Measurements from ENCODE around the gene KCNMA1.

The KCNMA1 gene

DNA sequence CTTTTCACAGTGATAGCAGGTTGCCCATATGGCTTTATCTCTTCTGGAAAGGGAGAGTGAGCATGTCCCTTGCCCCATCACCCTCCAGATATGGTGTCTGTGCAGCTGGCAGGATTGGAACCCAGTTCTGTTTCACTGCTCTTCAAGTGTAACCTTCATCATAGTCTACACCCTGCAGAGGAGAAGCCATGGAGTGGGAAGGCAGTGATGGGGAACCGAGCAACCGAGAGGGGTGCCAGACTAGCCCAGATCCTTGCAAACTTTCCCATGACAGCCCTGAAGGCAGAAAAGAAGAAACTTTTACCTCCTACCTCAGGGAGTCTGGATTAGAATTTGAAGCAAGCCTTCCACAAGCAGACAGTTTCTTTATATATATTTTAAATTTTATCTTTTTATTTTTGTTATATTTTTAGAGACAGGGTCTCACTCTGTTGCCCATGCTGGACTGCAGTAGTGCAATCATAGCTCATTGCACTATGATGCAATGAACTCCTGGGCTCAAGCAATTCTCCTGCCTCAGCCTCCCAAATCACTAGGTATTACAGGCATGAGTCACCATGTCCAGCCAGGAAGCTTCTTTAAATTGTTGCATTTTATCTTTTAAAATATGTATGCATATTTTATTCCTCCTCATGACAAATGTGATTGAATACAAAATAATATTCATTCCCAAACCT, 133.3 kb downstream of the KCNMA1 start:
- no peak for DNase-seq

DNA sequence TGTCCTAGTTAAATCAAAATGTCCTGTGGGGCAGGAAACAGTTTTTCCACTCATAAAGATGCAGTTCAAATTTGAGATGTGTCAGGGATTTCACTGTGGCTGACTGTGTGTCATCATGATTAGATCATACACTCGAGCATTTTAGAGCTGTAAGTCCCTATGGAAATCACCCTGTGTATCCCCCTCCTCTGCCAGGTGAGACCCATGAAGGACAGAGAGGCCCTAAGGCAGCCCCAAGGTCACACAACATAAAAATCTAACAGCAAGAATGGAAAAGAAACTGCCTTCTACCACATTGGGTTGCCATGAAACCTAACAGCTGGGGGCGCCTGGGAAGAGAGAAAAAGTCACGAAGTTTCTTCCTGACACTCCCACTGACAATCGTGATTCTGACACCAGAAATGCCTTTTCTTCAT, 135.8 kb downstream of the KCNMA1 start:
- DNase-seq, result no peak

DNA sequence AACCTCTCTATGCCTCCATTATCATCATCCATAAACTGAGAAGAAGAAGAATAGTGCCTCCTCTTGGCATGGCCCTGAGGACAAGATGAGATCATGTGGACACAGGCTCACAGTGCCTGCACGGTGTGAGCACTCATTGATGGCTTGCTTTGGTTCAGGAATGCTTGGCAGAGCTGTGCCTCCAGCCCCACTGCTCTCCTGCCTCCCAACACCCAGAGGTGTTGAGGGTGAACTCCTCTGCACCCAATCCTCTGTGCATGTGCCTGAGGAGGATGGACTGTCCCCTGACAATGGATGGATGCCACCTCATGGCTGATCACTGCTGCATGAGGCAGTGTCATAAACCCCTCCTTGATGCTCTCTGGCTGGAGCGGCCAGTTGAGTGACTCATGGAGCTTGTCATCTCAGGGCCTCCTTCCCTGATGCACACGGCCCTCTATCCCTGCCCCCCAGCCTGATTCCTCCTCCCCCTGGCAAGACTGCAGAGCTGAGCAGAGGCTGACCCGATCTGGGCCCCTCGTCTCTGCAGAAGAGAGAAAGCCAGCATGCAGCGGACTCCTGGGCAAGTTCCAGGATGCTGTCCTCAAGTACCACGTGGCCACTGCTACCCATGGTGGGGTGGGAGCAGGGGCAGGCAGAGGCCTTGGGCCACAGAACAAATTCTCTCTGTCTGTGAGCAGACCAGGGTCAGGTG, 136.3 kb downstream of the KCNMA1 start:
- DNase-seq, result no peak

DNA sequence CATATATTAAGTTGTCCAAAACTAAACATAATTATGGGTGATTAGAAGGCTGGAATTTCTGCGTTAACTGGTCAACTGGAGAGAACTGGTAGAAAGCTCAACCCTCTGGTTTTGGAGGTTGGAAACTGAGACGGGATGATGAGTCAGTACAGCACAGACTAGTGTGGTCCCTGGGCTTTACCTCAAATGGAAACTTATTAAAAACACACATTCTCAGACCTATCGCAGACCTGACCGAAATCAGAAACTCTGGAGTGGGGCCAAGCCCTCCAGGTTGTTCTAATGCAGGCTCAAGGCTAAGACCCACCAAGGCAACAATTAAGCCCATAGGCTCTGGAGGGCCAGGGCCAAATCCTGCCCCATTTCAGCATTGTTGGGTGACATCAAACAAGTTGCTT, 136.9 kb downstream of the KCNMA1 start:
- DNase-seq, result no peak

DNA sequence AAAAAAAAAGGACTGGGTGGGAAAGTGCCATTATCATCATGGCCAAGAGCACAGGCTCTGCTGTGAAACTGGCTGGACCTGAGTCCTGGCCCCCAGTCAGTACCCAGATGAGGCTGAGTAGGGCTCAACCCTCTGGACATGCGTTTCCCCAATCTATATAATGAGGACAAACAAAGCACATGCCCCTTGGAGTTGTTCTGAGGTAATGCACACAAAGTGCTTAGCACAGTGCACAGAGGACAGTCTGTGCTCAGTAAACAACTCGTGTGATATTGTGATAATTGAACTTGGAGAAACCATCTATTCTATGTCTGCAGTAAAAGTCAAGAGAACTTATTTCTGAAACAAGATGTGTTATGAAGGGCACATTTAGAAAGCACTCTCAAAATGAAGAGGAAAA, 138.8 kb downstream of the KCNMA1 start:
- no peak for DNase-seq

DNA sequence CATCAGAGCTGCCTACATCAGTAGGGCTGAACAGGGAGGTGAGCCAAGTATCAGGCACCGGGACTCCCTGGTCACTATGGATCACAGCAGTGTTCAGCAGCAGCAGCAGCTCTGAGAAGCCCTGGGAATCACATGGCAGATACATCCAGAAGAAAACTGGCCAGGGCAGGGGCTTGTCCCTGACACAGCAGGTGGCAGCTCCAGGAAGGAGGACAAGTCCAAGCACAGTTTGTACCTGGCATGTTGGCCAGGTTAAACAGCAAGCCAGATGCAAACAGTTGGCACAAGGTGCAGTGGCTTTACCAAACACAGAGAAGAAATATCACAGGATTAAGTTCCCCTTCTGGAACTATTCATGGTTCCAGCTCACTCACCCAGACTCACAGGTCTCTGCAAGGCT, 139.4 kb downstream of the KCNMA1 start:
- DNase-seq, result no peak

DNA sequence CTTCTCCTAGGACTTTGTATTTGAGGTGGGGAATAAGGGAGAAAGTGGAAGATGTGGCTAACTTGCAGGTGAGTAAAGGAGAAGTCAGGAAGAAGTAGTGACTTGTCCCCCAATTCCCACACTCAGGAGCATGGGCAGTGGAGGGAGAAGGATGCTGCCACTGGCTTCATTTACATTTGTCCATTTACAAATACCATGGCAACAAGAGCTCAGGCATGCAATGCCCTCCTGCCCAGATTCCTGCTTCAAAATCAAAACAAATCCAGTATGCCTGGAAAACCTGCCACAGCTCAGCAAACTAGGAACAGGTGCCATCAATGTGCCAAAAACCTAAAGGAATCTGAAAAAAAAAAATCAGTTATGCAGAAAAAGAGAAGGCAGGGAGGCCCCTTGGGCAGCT, 139.9 kb downstream of the KCNMA1 start:
- DNase-seq, result no peak

DNA sequence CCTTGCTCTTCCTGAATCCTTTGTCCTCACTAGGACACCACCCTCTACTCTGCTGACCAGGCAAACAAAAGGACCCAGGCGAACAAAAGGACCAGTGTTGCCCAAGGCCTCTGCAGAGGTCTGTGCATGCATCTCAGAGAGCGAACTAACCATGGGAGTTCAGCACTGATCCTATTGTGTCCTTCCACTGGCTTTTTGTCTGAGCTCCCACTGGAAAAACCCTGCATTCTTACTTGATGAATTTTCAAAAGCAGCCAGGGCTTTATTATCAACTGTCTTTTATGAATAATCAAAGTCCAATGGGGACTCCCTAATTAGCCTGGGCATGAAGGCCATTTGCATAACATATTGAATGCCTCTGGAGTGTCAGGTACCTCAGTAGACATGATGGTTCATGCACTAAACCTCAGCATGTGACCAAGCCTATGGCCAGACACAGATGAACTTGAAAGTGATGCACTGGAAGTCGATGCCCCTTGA, 140.6 kb downstream of the KCNMA1 start:
- no peak for DNase-seq

DNA sequence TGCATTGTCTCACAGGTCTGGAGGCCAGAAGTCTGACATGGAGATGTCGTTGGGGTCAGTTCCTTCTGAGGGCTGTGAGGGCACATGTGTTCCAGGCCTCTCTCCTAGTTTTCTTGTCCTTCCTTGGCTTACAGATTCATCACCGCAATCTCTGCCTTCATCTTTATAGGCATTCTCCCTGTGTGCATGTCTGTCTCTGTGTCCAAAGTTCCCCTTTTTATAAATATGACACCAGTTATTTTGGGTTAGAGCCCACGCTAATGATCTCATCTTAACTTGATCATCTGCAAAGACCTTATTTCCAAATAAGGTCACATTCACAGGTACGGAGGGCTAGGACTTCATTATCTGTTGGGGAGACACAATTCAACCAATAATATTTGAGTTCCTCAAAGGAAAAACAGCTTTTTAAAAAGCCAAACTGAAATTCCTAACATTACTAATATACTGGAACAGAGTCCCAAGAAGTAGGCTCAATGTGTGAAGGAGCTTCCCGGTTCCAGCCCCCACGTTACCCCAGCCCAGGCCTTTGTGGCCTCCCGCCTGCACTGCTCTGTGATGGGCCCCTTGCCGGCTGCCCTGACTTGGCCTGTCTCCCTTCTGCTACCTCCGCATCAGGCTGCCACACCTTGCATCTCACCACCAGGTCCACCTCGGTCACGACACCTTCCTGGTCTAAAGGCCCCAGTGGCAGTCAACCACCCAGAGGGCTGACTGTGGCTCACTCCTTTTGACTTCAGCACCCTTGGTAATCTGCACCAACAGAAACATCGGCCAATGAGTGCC, 142.7 kb downstream of the KCNMA1 start:
- DNase-seq, result no peak

DNA sequence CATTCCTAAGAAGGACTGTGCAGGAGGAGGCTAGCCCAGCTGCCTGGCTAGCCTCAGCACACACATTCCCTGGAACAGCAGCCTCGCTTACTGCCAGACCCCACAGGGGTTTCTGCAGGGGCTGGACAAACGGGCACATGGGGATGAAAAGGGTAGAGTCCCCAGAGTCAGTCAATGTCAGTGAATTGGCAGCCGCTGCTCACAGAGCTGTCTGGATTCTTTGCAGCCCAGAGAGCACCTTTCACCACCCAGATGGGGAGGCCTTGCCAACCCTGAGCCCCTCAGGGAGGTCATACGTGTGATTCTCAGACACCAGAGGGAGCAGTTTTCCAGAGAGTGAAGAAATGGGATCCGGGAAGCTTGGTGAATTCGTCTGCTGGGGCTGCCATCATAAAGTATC, 143.3 kb downstream of the KCNMA1 start:
- no peak for DNase-seq

DNA sequence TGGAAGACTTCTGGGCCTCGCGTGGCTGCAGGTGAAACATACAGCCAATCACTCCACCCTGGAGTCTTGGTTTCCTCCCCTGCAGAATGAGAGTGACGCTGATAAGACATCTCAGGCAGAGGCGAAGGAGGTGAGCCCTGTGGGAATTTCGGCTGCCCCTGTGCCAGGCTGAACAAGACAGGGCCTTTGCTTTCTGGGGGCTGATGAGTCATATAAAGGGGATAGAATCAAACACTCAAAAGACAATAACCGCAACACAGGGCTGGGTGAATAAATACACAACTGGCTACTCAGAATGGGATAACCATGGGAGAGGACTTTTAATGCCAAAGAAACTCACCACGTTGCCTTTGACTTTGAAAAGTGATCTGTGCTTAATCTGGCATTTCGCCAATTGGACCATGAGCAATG, 143.8 kb downstream of the KCNMA1 start:
- no peak for DNase-seq

DNA sequence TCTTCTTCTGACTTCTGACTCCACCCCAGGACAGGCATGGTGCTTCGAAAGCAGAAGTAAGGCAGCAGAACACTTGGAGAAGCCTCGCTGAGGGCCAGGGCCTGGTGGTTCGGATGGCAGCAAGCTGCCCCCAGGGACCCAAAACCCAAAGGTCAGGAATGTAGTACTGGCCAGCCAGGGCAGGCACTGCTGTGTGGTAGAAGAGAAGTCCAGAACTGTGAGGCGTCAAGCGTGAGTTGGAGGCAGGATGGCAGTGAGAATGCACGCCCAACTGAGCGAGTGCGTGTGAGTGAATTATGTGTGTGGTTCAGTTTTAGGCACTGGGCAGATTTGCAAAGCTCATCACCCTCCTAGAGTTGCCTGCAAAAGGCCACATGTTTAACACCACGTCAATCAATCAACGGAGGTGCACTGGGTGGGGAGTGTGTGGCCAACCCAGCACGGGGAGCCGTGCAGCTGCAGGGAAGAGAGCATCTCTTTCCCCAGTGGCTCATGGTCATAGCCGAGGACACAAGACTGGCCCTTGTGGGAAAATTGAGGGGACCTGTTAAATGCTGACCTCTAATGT, 144.3 kb downstream of the KCNMA1 start:
- no peak for DNase-seq

DNA sequence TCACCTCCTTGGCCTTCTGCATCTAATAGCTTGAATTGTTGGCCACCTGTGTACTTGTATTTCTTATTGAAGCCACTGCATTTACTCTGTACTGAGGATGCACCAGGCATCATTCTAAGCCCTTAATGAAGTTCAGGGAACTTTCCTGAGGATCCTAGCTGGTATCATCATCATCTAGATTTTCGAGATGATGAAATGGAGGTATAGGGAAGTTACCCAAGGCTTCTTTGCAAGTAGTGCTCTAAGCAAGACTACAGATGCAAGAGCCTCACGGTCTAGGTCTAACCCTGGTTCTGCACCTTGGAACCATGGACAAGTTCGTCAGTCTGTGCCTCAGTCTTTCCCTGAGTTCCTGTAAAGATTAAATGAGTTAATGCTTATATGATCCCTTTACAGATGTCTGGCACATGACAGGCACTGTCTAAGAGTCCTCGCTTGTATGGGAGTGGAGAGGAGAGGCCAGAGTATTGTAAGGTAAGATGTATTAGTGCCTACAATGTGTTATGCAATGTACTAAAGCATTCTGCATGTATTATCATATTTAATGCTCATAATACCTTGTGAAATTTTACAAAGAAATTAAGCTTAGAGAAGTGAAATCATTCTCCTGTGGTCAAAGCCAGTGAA, 145.1 kb downstream of the KCNMA1 start:
- DNase-seq, result no peak

DNA sequence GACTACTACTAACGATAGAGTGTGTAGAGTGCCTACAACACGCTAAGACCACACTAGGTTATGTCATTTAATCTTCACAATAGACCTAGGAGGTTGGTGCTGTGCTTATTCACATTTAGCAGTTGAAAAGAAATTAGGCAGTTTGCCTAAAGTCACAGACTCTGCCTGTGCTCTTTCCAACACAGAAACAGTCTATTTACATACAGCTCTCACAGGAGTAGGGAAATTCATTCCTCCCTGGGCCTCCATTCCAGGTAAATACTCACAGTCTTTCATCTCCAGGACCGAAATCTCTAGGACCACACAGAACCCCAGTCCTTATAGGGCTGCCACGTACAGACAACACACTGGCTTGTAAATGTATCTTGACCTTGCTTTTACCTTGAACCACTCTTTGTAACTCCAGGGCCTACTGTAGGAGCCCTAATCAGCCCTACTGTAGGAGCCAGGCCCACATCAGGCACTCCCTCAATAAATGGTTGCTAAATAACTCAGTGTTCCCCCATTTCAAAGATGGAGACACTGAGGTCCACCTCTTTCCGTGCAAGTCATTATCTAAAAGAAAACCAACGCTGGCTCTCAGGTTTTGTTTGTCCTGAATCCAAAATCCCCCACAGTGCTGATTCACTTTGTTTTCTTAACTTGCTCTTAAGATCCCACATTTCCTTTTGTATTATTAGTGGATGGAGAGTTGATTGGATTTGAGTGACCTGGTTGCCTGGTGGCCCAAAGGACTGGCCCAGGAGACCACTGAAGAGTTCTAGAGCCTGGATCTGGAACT, 146.9 kb downstream of the KCNMA1 start:
- no peak for DNase-seq

DNA sequence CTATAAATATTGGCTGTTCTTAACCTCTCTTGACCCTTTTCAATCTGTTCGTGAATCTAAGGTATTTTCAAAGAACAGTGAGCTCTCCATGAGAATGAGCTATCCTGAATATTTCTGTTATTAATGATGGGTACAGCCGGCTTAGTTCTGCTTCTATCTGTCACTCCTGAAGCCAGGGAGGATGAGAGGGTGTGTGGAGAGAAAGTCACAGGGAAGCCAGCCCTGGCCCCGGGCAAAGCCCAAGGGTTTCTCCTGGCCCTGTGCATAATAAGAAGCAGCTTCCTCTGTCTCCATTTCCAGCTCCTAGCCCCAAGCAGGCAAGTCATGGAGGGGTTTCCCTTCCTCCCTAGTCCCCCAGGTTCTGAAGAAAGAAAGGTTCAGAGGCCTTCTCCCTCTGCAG, 151.1 kb downstream of the KCNMA1 start:
- DNase-seq, result no peak

DNA sequence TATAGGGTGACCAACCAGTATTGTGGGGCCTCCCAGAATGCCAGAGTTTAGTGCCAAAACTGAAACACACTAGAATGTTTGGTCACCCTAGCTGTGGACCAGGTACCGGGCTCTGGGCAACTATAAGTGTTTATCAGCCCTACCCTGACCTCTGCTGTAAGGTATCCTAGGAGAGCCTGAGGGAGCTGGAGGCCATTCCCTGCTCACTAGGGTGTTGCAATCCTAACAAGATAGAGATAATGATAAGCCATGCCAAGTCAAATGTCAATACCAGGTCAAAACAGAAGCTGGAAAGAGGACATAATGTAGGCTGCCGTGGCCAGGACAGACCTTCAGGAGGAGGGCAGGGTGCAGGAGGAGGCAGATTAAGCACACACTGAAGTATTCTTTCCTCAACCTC, 151.8 kb downstream of the KCNMA1 start:
- no peak for DNase-seq

DNA sequence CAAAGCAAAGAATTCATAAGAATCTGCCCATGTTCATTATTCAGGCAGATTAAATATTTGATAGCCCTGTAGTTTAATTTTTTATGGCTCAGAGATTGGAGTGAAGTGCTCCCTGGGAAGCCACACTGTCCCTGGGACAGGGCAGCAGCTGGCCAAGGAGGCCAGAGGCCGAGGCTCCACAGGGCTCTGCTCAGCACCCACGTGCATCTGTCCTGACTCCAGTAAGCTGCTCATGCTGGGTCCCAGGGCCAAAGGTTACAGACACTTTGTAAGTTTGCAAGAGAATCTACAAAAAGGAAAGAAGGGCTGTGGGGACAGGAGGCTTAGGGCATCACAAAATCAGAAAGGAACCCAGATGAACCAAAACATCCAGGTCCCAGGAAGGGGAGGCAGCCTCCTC, 155.5 kb downstream of the KCNMA1 start:
- no peak for DNase-seq

DNA sequence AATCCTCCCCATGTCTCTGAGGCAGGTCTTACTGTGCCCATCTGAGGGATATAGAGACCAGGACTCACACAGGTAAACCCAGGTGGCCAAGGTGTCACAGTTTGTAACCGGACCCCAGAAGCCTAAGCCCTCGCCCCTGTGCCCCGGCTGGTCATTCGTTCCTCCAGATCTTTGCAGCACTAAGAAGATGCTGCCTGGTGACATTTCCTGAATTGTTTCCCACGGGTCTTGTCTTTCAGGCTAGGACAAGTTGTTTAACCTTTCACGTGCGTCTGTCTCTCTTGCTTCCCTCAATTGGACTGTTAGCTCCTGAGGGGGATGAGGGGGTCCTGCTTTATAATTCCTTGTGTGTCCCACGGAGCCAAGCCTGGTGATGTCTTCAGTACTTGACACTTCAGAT, 158.0 kb downstream of the KCNMA1 start:
- no peak for DNase-seq

DNA sequence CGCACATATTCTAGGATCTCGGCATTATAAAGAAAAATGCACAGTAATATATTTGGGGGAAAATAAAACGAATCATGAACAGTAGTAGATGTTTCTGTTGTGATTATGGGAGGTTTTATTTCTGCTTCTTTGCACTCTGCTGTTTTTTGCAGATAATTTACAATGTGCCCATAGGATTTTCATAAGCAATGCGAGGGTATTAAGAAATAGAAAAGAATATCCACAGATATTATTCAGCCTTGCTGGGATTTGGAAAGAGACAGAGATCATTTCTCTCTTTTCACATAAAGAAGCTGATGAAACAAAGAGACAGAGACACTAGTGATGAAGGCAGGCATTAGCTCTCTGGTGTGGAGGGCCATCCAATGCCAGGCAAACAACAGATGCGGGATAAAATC, 158.6 kb downstream of the KCNMA1 start:
- no peak for DNase-seq

DNA sequence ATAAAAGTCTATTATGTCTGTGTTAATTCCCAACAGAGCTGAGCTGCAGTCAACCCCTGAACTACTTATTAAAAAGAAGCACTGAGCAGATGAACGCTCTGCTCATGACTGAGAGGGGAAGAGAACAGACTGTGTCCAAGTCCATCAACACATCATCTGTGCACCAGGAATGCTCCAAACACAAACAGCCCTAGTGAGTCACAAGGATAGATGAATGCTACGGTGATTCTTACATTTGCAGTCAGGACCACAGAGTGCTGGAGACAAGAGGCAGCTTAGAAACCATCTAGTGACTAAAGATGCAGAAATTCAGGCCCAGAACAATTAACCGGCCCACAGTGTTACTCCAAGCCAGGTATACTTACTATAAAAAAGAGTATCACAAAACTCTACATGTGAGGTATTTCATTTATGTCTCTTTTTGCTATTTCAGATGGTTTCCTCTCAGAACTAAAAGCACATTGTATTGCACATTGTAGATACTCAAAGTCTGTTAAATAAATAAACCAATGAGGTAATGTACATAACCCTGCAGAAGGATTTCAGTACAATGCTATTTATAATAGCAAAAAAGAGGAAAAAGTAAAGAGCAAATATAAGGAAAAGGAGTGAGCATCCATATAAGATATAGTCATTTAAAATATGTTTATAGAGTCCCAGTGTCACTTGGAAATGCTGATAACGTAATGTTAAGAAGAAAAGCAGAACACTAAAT, 159.2 kb downstream of the KCNMA1 start:
- DNase-seq, result no peak

DNA sequence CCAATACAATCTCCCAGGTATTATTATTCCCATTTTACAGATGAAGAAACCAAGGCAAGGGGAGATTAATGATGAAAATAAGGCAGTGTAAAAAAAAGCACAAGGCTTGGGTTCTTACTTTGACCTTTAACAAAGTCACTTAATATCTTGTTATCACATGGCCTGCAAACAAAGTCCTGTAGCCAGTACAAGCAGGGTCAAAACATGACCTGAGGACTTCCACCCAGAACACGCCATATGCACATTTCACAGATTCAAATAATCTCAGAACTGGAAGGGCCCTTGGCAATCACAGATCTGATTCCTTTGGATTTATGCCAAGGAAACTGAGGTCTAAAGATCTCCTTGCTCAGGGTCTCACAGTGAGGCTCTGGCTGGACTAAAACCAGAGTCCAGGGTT, 162.1 kb downstream of the KCNMA1 start:
- no peak for DNase-seq

DNA sequence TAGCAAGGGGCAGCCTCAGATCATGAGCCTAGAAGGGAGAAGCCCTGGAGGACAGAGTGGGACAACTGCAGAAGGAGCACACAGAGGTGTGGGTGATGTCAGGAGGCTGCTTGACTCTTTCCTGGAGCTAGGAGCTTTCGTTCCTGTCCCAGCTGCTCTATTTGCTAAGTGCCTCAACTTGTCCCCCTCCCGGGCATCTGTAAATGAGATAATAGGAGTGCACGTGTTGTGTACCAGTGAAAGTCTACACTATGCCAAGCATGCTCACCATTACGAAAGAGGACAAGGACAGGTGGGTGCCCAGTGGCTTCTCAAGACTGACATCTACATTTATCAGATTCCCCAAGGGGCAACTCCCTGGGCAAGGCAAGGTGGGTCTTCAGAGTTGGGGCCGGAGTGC, 162.7 kb downstream of the KCNMA1 start:
- DNase-seq, result no peak

Measured in activated gamma-delta T cell treated with Interleukin-2 at 50 U/mL for 16 hours (primary cell).